WERI-Rb-1 (cell line): ENCODE measurements around the gene MARCHF10.

Source experiments
- DNase-seq: peaks from one replicate; pipeline ENCODE4 v3.0.0-alpha.2; 2020
- H3K27ac ChIP-seq: fragments of 250-450 bp; sonication (Bioruptor Pico); 2 replicates; pipeline ENCODE4 v1.5.1; 2020; ENCODE audit warnings: mild to moderate bottlenecking, moderate library complexity
- H3K27me3 ChIP-seq: fragments of 250-450 bp; sonication (Bioruptor Pico); 2 replicates; pipeline ENCODE4 v1.5.1; 2021; ENCODE audit warnings: mild to moderate bottlenecking, low read depth, moderate library complexity; ENCODE audit not compliant: insufficient read depth, severe bottlenecking
- H3K36me3 ChIP-seq: fragments of 250-450 bp; sonication (Bioruptor Pico); 2 replicates; pipeline ENCODE4 v1.5.1; 2020; ENCODE audit warnings: mild to moderate bottlenecking, moderate library complexity
- H3K4me3 ChIP-seq: 2 replicates; pipeline ENCODE4 v1.5.1; 2011; ENCODE audit warnings: low read depth, mild to moderate bottlenecking, control low read depth, low read length
- H3K9me3 ChIP-seq: fragments of 250-450 bp; sonication (Bioruptor Pico); 2 replicates; pipeline ENCODE4 v1.5.1; 2021; ENCODE audit warnings: mild to moderate bottlenecking, moderate library complexity; ENCODE audit not compliant: severe bottlenecking
- CTCF ChIP-seq: IDR thresholded peaks from 2 replicates; pipeline ENCODE4 v1.5.1; 2011; ENCODE audit warnings: low read depth, mild to moderate bottlenecking, control low read depth, inconsistent platforms, low read length

MARCHF10 gene

GRCh38 chr17:62801553-62802114, 6.5 kb downstream of the MARCHF10 start:
- no peak for DNase-seq
- Histone ChIP-seq H3K27ac (no peak overlapping the region), H3K4me3 (no peak overlapping the region), H3K36me3 (no peaks in the 10 kb centered on the region), H3K9me3 (no peaks in the 10 kb centered on the region), H3K27me3 (no peaks in the 10 kb centered on the region)
- no peak for TF ChIP-seq CTCF

GRCh38 chr17:62800585-62800984, 7.5 kb downstream of the MARCHF10 start:
- TF ChIP-seq CTCF, result no peak
- Histone ChIP-seq H3K36me3 (no peaks in the 10 kb centered on the region), H3K9me3 (no peaks in the 10 kb centered on the region), H3K27me3 (no peaks in the 10 kb centered on the region), H3K27ac (peak overlapping the region; percentile 2; the same call in 1 of the 2 replicates), H3K4me3 (peak overlapping the region; percentile 2; the same call in 1 of the 2 replicates)
- no peak for DNase-seq

GRCh38 chr17:62797959-62798358, 10.2 kb downstream of the MARCHF10 start:
- no peak for TF ChIP-seq CTCF
- H3K27me3 ChIP-seq, result no peaks in the 10 kb centered on the region
- no peaks in the 10 kb centered on the region for H3K36me3 ChIP-seq
- DNase-seq, result no peak
- H3K27ac ChIP-seq, result no peak overlapping the region
- H3K4me3 ChIP-seq, result no peak overlapping the region
- H3K9me3 ChIP-seq, result no peaks in the 10 kb centered on the region

- H3K9me3 ChIP-seq, result no peaks in the 10 kb centered on the region
- no peak for TF ChIP-seq CTCF
- no peaks in the 10 kb centered on the region for H3K36me3 ChIP-seq
- H3K27ac ChIP-seq, result no peak overlapping the region
- H3K27me3 ChIP-seq, result no peaks in the 10 kb centered on the region
- no peak for DNase-seq
- H3K4me3 ChIP-seq, result no peak overlapping the region
Observed at GRCh38 chr17:62796291-62796690, 11.8 kb downstream of the MARCHF10 start.

GRCh38 chr17:62794666-62794971, 13.5 kb downstream of the MARCHF10 start:
- Histone ChIP-seq H3K4me3 (no peak overlapping the region), H3K27ac (no peak overlapping the region), H3K9me3 (no peaks in the 10 kb centered on the region), H3K27me3 (no peaks in the 10 kb centered on the region), H3K36me3 (no peaks in the 10 kb centered on the region)
- TF ChIP-seq CTCF, result no peak
- no peak for DNase-seq

GRCh38 chr17:62793919-62794665, 14.0 kb downstream of the MARCHF10 start:
- Histone ChIP-seq H3K4me3 (no peak overlapping the region), H3K9me3 (no peaks in the 10 kb centered on the region), H3K27me3 (no peaks in the 10 kb centered on the region), H3K27ac (no peak overlapping the region), H3K36me3 (no peaks in the 10 kb centered on the region)
- TF ChIP-seq CTCF, result no peak
- no peak for DNase-seq
